ENCODE measurements around the gene ZBTB18.

ZBTB18 gene

GRCh38 chr1:244097523-244098405 is 46.7 kb downstream of the ZBTB18 start:
- TF ChIP-seq TAF1 (IDR thresholded peaks at IDR 0.05; ENCODE audit: borderline replicate concordance, insufficient read depth, low read length) (no peak), POLR2AphosphoS5 (IDR thresholded peaks at IDR 0.05; ENCODE audit: low read depth, low read length) (no peak), SIN3A (IDR thresholded peaks at IDR 0.05; ENCODE audit: borderline replicate concordance, insufficient read depth, low read length) (no peak), FOXP2 (optimal IDR thresholded peaks at IDR 0.05; ENCODE audit: borderline replicate concordance, extremely low read depth, extremely low read length, insufficient read depth) (no peak), REST (IDR thresholded peaks at IDR 0.05; ENCODE audit: insufficient read depth in 1 of 2, low read depth in 2 of 2, low read length in 2 of 2) (no peak)

- TF ChIP-seq FOXP2 (optimal IDR thresholded peaks at IDR 0.05; ENCODE audit: borderline replicate concordance, extremely low read depth, extremely low read length, insufficient read depth) = no peak
- no peak for TF ChIP-seq SIN3A (IDR thresholded peaks at IDR 0.05; ENCODE audit: borderline replicate concordance, insufficient read depth, low read length)
- no peak for TF ChIP-seq REST (IDR thresholded peaks at IDR 0.05; ENCODE audit: insufficient read depth in 1 of 2, low read depth in 2 of 2, low read length in 2 of 2)
- no peak for TF ChIP-seq POLR2AphosphoS5 (IDR thresholded peaks at IDR 0.05; ENCODE audit: low read depth, low read length)
- no peak for TF ChIP-seq TAF1 (IDR thresholded peaks at IDR 0.05; ENCODE audit: borderline replicate concordance, insufficient read depth, low read length)
Measured at GRCh38 chr1:244099258-244099930, 48.3 kb downstream of the ZBTB18 start.

GRCh38 chr1:244100276-244100675 is 49.2 kb downstream of the ZBTB18 start:
- TF ChIP-seq POLR2AphosphoS5 (IDR thresholded peaks at IDR 0.05; ENCODE audit: low read depth, low read length) = no peak
- no peak for TF ChIP-seq REST (IDR thresholded peaks at IDR 0.05; ENCODE audit: insufficient read depth in 1 of 2, low read depth in 2 of 2, low read length in 2 of 2)
- TF ChIP-seq SIN3A (IDR thresholded peaks at IDR 0.05; ENCODE audit: borderline replicate concordance, insufficient read depth, low read length) = no peak
- TF ChIP-seq FOXP2 (optimal IDR thresholded peaks at IDR 0.05; ENCODE audit: borderline replicate concordance, extremely low read depth, extremely low read length, insufficient read depth) = no peak
- no peak for TF ChIP-seq TAF1 (IDR thresholded peaks at IDR 0.05; ENCODE audit: borderline replicate concordance, insufficient read depth, low read length)

- TF ChIP-seq TAF1 (IDR thresholded peaks at IDR 0.05; ENCODE audit: borderline replicate concordance, insufficient read depth, low read length) = no peak
- TF ChIP-seq POLR2AphosphoS5 (IDR thresholded peaks at IDR 0.05; ENCODE audit: low read depth, low read length) = no peak
- no peak for TF ChIP-seq SIN3A (IDR thresholded peaks at IDR 0.05; ENCODE audit: borderline replicate concordance, insufficient read depth, low read length)
- no peak for TF ChIP-seq FOXP2 (optimal IDR thresholded peaks at IDR 0.05; ENCODE audit: borderline replicate concordance, extremely low read depth, extremely low read length, insufficient read depth)
Measured at GRCh38 chr1:244100704-244101453, 49.8 kb downstream of the ZBTB18 start.

- TF ChIP-seq FOXP2 (optimal IDR thresholded peaks at IDR 0.05; ENCODE audit: borderline replicate concordance, extremely low read depth, extremely low read length, insufficient read depth) = no peak
- TF ChIP-seq SIN3A (IDR thresholded peaks at IDR 0.05; ENCODE audit: borderline replicate concordance, insufficient read depth, low read length) = no peak
- TF ChIP-seq REST (IDR thresholded peaks at IDR 0.05; ENCODE audit: insufficient read depth in 1 of 2, low read depth in 2 of 2, low read length in 2 of 2) = no peak
- no peak for TF ChIP-seq POLR2AphosphoS5 (IDR thresholded peaks at IDR 0.05; ENCODE audit: low read depth, low read length)
- no peak for TF ChIP-seq TAF1 (IDR thresholded peaks at IDR 0.05; ENCODE audit: borderline replicate concordance, insufficient read depth, low read length)
Measured at GRCh38 chr1:244102046-244102445, 51.0 kb downstream of the ZBTB18 start.
